Mesothelial cell of epicardium (in vitro differentiated cells): ENCODE data around the gene HPSE2. TPM values are rescaled to one million over a fixed set of nuclear protein-coding genes. Genes with fewer than 3 reads are reported as not detected.
"Not testable (repeated sequence)": the region's sequence is repeated elsewhere in the genome, so short reads cannot be mapped to it uniquely, and the experiment has no call there.

Experiments used
- DNase-seq, 2 experiments: peaks; one replicate each; pipeline ENCODE4 v3.0.0; 2021; ENCODE audit warnings: low spot score in 2 of 2; ENCODE audit not compliant: unreplicated experiment in 2 of 2
- H3K27ac Mint-ChIP-seq: 2 replicates; pipeline ENCODE4 v1.8.0; 2021; ENCODE audit warnings: mixed read lengths
- H3K27me3 Mint-ChIP-seq: 2 replicates; pipeline ENCODE4 v1.8.0; 2021; ENCODE audit warnings: low read depth, mixed read lengths
- H3K36me3 Mint-ChIP-seq: 2 replicates; pipeline ENCODE4 v1.8.0; 2021; ENCODE audit warnings: mixed read lengths
- H3K4me1 Mint-ChIP-seq: 2 replicates; pipeline ENCODE4 v1.8.0; 2021; ENCODE audit warnings: mixed read lengths
- H3K4me3 Mint-ChIP-seq: 2 replicates; pipeline ENCODE4 v1.8.0; 2021; ENCODE audit warnings: mild to moderate bottlenecking, moderate library complexity, mixed read lengths
- H3K9me3 Mint-ChIP-seq: 2 replicates; pipeline ENCODE4 v1.8.0; 2021; ENCODE audit warnings: mixed read lengths
- CTCF ChIP-seq: fragments of 200-600 bp; sonication (generic); IDR thresholded peaks from one replicate; pipeline ENCODE4 v1.5.0; 2021; ENCODE audit warnings: antibody characterized with exemption; ENCODE audit not compliant: unreplicated experiment
- total RNA-seq: library from RNA; stranded (reverse); gene quantifications from 3 replicates; pipeline ENCODE4 v1.2.1, GENCODE V29; 2021

The HPSE2 gene
- total RNA-seq, 1 donor from 2014 or later = 2.3 TPM

- Mint-ChIP-seq H3K9me3 (no peaks in the 10 kb centered on the region), H3K36me3 (no peaks in the 10 kb centered on the region), H3K4me3 (no peak overlapping the region), H3K4me1 (no peaks in the 10 kb centered on the region), H3K27me3 (no peaks in the 10 kb centered on the region), H3K27ac (no peak overlapping the region)
- DNase-seq = no peak
- TF ChIP-seq CTCF = no peak
These were observed 725.1 kb downstream of the HPSE2 start for GRCh38 chr10:98510412-98510995.

GRCh38 chr10:98509745-98510144, 725.9 kb downstream of the HPSE2 start:
- Mint-ChIP-seq H3K27ac (no peak overlapping the region), H3K4me1 (no peaks in the 10 kb centered on the region), H3K36me3 (no peaks in the 10 kb centered on the region), H3K9me3 (no peaks in the 10 kb centered on the region), H3K27me3 (no peaks in the 10 kb centered on the region), H3K4me3 (no peak overlapping the region)
- no peak for TF ChIP-seq CTCF
- no peak for DNase-seq

GRCh38 chr10:98502535-98502934, 733.1 kb downstream of the HPSE2 start:
- not testable (repeated sequence) for H3K27ac Mint-ChIP-seq, H3K27me3 Mint-ChIP-seq, DNase-seq, H3K4me3 Mint-ChIP-seq, H3K4me1 Mint-ChIP-seq, H3K36me3 Mint-ChIP-seq
- H3K9me3 Mint-ChIP-seq = peaks cover 39% of the 10 kb centered on the region

GRCh38 chr10:98492763-98493162, 742.9 kb downstream of the HPSE2 start:
- no peak for DNase-seq
- Mint-ChIP-seq H3K4me1 (peaks cover 4% of the 10 kb centered on the region), H3K36me3 (peaks cover 6% of the 10 kb centered on the region), H3K9me3 (peaks cover 31% of the 10 kb centered on the region), H3K27ac (no peak overlapping the region), H3K27me3 (no peaks in the 10 kb centered on the region), H3K4me3 (no peak overlapping the region)
- TF ChIP-seq CTCF = no peak

- Mint-ChIP-seq H3K4me1 (peaks cover 4% of the 10 kb centered on the region), H3K27me3 (no peaks in the 10 kb centered on the region), H3K9me3 (peaks cover 17% of the 10 kb centered on the region), H3K36me3 (no peaks in the 10 kb centered on the region), H3K4me3 (no peak overlapping the region), H3K27ac (no peak overlapping the region)
- TF ChIP-seq CTCF = no peak
- DNase-seq = no peak
These were observed 745.8 kb downstream of the HPSE2 start for GRCh38 chr10:98489561-98490481.
